HepG2 (cell line): ENCODE data around the gene FAM83C. TPM values are rescaled to one million over a fixed set of nuclear protein-coding genes. Genes with fewer than 3 reads are reported as not detected.

ENCODE experiments used
- ATAC-seq: fragments of 200-7000 bp; cut with Tn5 transposase; 3 replicates; pipeline ENCODE4 v1.9.1; 2020; ENCODE audit warnings: mild to moderate bottlenecking, moderate library complexity
- BruUV-seq: library from RNA; stranded (reverse); fragments of 400-500 nt; replicated peaks from 2 replicates; lab custom pipeline; 2021; lab: Mats Ljungman, UMichigan
- CTCF ChIA-PET: fragments of 300-600 bp; formaldehyde crosslinking; extraction: SDS; loops from one replicate; lab custom pipeline; 2021; ENCODE audit warnings: low total read pairs, inconsistent platforms, low intra/inter-chr PET ratio; lab: Yijun Ruan, JAX
- POLR2A ChIA-PET: fragments of 350-600 bp; sonication (Branson Sonifier 250); formaldehyde crosslinking; loops from one replicate; lab custom pipeline; 2020; ENCODE audit warnings: antibody characterized with exemption, inconsistent platforms; lab: Yijun Ruan, JAX
- DNase-seq: peaks from one replicate; pipeline ENCODE4 v3.0.0-alpha.2; 2015; ENCODE audit warnings: low spot score
- FAIRE-seq: peaks from 3 replicates; lab custom pipeline; 2011; peaks lifted over from hg19 to GRCh38; lab: Jason Lieb, UNC
- H2AFZ ChIP-seq: one replicate; pipeline ENCODE4 v1.6.1; 2011; ENCODE audit warnings: low read length, inconsistent platforms
- H3K27ac ChIP-seq: fragments of 300-600 bp; 3 replicates; pipeline ENCODE4 v1.8.0; 2011; ENCODE audit warnings: mixed run types, mild to moderate bottlenecking, mixed read lengths, low read length, inconsistent platforms; ENCODE audit not compliant: insufficient read depth; ENCODE audit errors: extremely low read length
- H3K27me3 ChIP-seq, 2 experiments: fragments of 200-600 bp in 1 of 2; 2 replicates in 1 of 2; 3 replicates in 1 of 2; pipeline versions ENCODE4 v1.6.0 to v1.8.0; 2011; ENCODE audit warnings: low read length in 2 of 2, mild to moderate bottlenecking in 2 of 2, moderate library complexity in 2 of 2, inconsistent platforms in 1 of 2; ENCODE audit not compliant: insufficient read depth in 2 of 2, control insufficient read depth in 1 of 2
- H3K36me3 ChIP-seq, 2 experiments: fragments of 200-600 bp in 1 of 2; replicated peaks in 1 of 2; 2 replicates in 1 of 2; 3 replicates in 1 of 2; pipeline versions ENCODE4 v1.5.1 to v1.8.0; 2011; ENCODE audit warnings: low read length in 2 of 2, inconsistent platforms in 1 of 2; ENCODE audit not compliant: insufficient read depth in 2 of 2, control insufficient read depth in 1 of 2
- H3K4me1 ChIP-seq: 2 replicates; pipeline ENCODE4 v1.5.1; 2012; ENCODE audit warnings: low read length, inconsistent platforms; ENCODE audit not compliant: insufficient read depth
- H3K4me2 ChIP-seq: 2 replicates; pipeline ENCODE4 v1.6.0; 2011; ENCODE audit warnings: low read depth, low read length, inconsistent platforms
- H3K4me3 ChIP-seq, 3 experiments: fragments of 200-600 bp in 1 of 3; sonication (generic), shearing (Covaris generic) in 1 of 3; replicated peaks in 1 of 3; 2 replicates each; pipeline ENCODE4 v1.5.1; 2011 to 2016; ENCODE audit warnings: low read length in 3 of 3, inconsistent platforms in 2 of 3, low read depth in 2 of 3, mild to moderate bottlenecking in 2 of 3, control low read depth in 1 of 3, mixed read lengths in 1 of 3; ENCODE audit not compliant: insufficient read depth in 1 of 3
- H3K79me2 ChIP-seq: one replicate; pipeline ENCODE4 v1.6.1; 2011; ENCODE audit warnings: low read length, inconsistent platforms; ENCODE audit not compliant: insufficient read depth
- H3K9ac ChIP-seq: 2 replicates; pipeline ENCODE4 v1.6.0; 2011; ENCODE audit warnings: mild to moderate bottlenecking, low read depth, low read length, inconsistent platforms; ENCODE audit not compliant: insufficient read depth
- H3K9me3 ChIP-seq: 2 replicates; pipeline ENCODE4 v1.5.1; 2012; ENCODE audit warnings: mild to moderate bottlenecking, low read length
- H4K20me1 ChIP-seq: 2 replicates; pipeline ENCODE4 v1.6.0; 2011; ENCODE audit warnings: inconsistent platforms, mild to moderate bottlenecking, low read length, moderate library complexity; ENCODE audit not compliant: insufficient read depth
- CBX2 ChIP-seq, 2 experiments: fragments of 200-600 bp in 1 of 2; sonication (generic); formaldehyde crosslinking in 1 of 2; IDR thresholded peaks; 2 replicates each; pipeline versions ENCODE4 v1.7.0 to v1.8.1; 2018 to 2022; ENCODE audit warnings: low read depth in 2 of 2, low read length in 1 of 2, mild to moderate bottlenecking in 1 of 2, missing genetic modification reagents in 1 of 2
- EZH2 ChIP-seq: conservative IDR thresholded peaks from 2 replicates; pipeline ENCODE4 v1.6.1; 2012; ENCODE audit warnings: mild to moderate bottlenecking, low read depth, low read length, moderate library complexity
- HNRNPK ChIP-seq: fragments of 200-400 bp; formaldehyde crosslinking; IDR thresholded peaks from 2 replicates; pipeline ENCODE4 v1.6.1; 2018; ENCODE audit warnings: low read length, low read depth, moderate library complexity, mild to moderate bottlenecking; ENCODE audit not compliant: poor library complexity, severe bottlenecking
- KDM1A ChIP-seq: IDR thresholded peaks from 2 replicates; pipeline ENCODE4 v1.6.1; 2016; ENCODE audit warnings: missing compliant biosample characterization
- MZF1 ChIP-seq: sonication (generic); formaldehyde crosslinking; IDR thresholded peaks from 2 replicates; pipeline ENCODE4 v1.8.1; 2023; ENCODE audit warnings: mild to moderate bottlenecking, missing genetic modification reagents, borderline replicate concordance
- ZEB1 ChIP-seq: IDR thresholded peaks from 2 replicates; pipeline ENCODE4 v1.6.1; 2012; ENCODE audit warnings: mild to moderate bottlenecking, low read depth, inconsistent platforms; ENCODE audit not compliant: insufficient replicate concordance
- ZFP41 ChIP-seq: sonication (generic); formaldehyde crosslinking; IDR thresholded peaks from 2 replicates; pipeline ENCODE4 v1.4.0; 2020; ENCODE audit warnings: mild to moderate bottlenecking, missing genetic modification reagents, borderline replicate concordance
- ZNF331 ChIP-seq: sonication (generic); formaldehyde crosslinking; IDR thresholded peaks from 2 replicates; pipeline ENCODE4 v1.4.0; 2020; ENCODE audit warnings: missing genetic modification reagents
- ZNF614 ChIP-seq: IDR thresholded peaks from 2 replicates; pipeline ENCODE4 v1.6.1; 2018; ENCODE audit warnings: missing biosample characterization, missing genetic modification reagents, inconsistent platforms, borderline replicate concordance
- ZNF670 ChIP-seq: sonication (generic); formaldehyde crosslinking; IDR thresholded peaks from 2 replicates; pipeline ENCODE4 v1.8.0; 2022; ENCODE audit warnings: mild to moderate bottlenecking, missing genetic modification reagents, borderline replicate concordance
- ZNF792 ChIP-seq: IDR thresholded peaks from 2 replicates; pipeline ENCODE4 v1.6.1; 2016
- in situ Hi-C: cut with HindIII; loops from 2 replicates; pipeline ENCODE4 v1.10.0; 2017; ENCODE audit warnings: low pct_unique_long_range_greater_than_20kb; ENCODE audit not compliant: extremely low pct_ligation_motif_present
- intact Hi-C: fragments of 100-400 bp; cut with micrococcal nuclease; formaldehyde crosslinking; loops from one replicate; pipeline ENCODE4 v1.10.0; 2022; ENCODE audit not compliant: unreplicated experiment
- polyA plus RNA-seq, 8 experiments: library from polyadenylated mRNA; depleted of rRNA in 3 of 8; stranded (reverse) in 7 of 8; unstranded in 1 of 8; fragments of >200 nt; fragmentation: Illumina TruSeq in 4 of 8; extraction: Trizol in 4 of 8; gene quantifications; 2 replicates each; pipeline versions ENCODE4 v1.2.1 to v1.2.3, GENCODE V29; 2011 to 2016; ENCODE audit warnings: low read depth in 4 of 8, missing spikeins in 1 of 8, mixed read lengths in 1 of 8; ENCODE audit not compliant: insufficient read depth in 1 of 8
- total RNA-seq, 5 experiments: library from RNA; depleted of rRNA; stranded (reverse); fragments of >200 nt; fragmentation: Illumina TruSeq; extraction: Trizol; gene quantifications; 2 replicates each; pipeline ENCODE4 v1.2.3, GENCODE V29; 2016; ENCODE audit warnings: low read depth in 1 of 5
- TF ChIP-seq, protein P1 (sequence below): IDR thresholded peaks from 2 replicates; pipeline ENCODE4 v1.6.1; 2016
- TF ChIP-seq, protein P2 (sequence below): sonication (generic); formaldehyde crosslinking; IDR thresholded peaks from 2 replicates; pipeline ENCODE4 v1.9.0; 2021; ENCODE audit warnings: mild to moderate bottlenecking, missing genetic modification reagents

The FAM83C gene
- total and polyA plus RNA-seq, 2 of the 13 experiments (the other 11 are each of a cell fraction or from before 2014, with no cell fraction given) = 0.04 TPM; not detected in 1

DNA sequence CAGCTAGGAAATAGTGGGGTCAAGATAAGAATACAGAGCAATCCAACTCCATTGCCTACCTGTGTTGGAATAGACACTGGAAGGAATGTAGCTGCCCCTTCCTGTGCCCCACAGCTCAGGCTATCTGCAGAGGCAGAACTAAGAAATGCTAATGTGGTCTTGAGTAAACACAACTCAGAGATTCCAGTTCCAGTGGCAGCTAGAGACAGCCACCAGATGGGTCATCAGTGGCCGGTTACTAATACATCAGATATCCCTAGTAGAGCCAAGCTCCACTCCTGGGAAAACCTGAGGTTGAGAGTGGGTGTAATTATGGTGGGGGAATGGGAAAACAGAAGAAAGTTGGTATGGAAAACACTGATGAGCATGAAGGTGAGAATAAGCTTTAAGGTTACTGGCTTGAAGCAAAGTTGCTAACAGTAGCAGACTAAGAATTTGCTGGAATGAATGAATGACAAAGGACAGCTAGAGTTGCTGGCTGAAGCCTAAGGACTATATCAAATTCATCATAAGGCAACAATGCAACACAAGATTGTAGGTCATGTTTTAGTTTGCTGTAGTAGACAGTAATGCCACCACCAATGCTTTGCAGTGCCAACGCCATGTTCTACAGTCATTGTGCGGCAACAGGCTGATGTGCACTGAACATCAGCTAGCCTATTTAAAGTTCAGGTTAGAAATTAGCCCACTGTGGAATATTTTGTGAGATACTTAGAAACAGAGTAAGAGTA is 28.3 kb upstream of the FAM83C start (continued):
- TF ChIP-seq ZNF331 (CRISPR knock-in tag) = 0 out of 2 replicates have a peak, but pooled peaks have one; percentile 33
- TF ChIP-seq KDM1A (CRISPR knock-in tag) = no peak
- TF ChIP-seq ZNF670 (CRISPR knock-in tag) = no peak

DNA sequence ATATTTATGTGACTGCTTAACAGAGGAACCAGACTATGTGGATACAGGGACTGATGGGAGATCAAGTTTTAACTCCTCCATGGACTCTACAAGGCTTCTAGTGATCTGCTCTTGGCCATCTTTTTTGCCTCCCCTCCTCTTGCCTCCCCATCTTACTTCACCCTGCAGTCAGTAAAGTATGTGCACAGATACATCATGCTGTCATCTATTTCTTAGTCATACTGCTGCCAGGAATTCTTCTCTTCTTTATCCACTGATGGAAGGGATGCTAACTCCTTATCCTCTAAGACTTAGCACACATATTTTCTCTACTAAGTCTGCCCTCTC is 27.6 kb upstream of the FAM83C start:
- H3K9ac ChIP-seq = no peak overlapping the region
- no peaks in the 10 kb centered on the region for H3K79me2 ChIP-seq
- H3K27me3 ChIP-seq = no peaks in the 10 kb centered on the region
- no peak overlapping the region for H2AFZ ChIP-seq
- peaks cover 25% of the 10 kb centered on the region for H3K4me1 ChIP-seq
- no TSS peak for BruUV-seq
- FAIRE-seq (no peak), DNase-seq (no peak), ATAC-seq (no peak)
- ChIA-PET CTCF (interaction anchor here (1.1 kb wide), 2 partner anchors 12 to 14 kb away, joined by 4 read pairs; no protein-coding TSS in a partner anchor), POLR2A (interaction anchor here (0.6 to 5.3 kb wide), 10 partner anchors 10 to 422 kb away, joined by 3 to 53 read pairs (median 6); partner anchors contain the start of genes CEP250, EIF6, ERGIC3 and RBM39)
- peak overlapping the region; percentile 1 for H3K27ac ChIP-seq
- no peaks in the 10 kb centered on the region for H3K9me3 ChIP-seq
- H4K20me1 ChIP-seq = no peaks in the 10 kb centered on the region
- H3K4me3 ChIP-seq = no peak overlapping the region
- peak overlapping the region; percentile 6; the same call in 1 of the 2 replicates for H3K4me2 ChIP-seq
- peaks cover 4 to 6% of the 10 kb centered on the region in 2 experiments; a peak in 3 of 5 replicates for H3K36me3 ChIP-seq
- intact Hi-C loops = no loop called here
- in situ Hi-C loops = no loop called here
- TF ChIP-seq HNRNPK = peak; percentile 11
- TF ChIP-seq ZNF792 (CRISPR knock-in tag) = no peak
- no peak for TF ChIP-seq ZNF614 (CRISPR knock-in tag)
- no peak for TF ChIP-seq ZFP41 (CRISPR knock-in tag)
- no peak for TF ChIP-seq MZF1 (CRISPR knock-in tag)
- no peak for TF ChIP-seq CBX2 (IDR thresholded peaks at IDR 0.05; ENCODE audit: low read depth, low read length)
- TF ChIP-seq CBX2 (CRISPR knock-in tag; IDR thresholded peaks at IDR 0.05; ENCODE audit: low read depth) = no peak
- TF ChIP-seq EZH2 = no peak
- TF ChIP-seq, protein P1, sequence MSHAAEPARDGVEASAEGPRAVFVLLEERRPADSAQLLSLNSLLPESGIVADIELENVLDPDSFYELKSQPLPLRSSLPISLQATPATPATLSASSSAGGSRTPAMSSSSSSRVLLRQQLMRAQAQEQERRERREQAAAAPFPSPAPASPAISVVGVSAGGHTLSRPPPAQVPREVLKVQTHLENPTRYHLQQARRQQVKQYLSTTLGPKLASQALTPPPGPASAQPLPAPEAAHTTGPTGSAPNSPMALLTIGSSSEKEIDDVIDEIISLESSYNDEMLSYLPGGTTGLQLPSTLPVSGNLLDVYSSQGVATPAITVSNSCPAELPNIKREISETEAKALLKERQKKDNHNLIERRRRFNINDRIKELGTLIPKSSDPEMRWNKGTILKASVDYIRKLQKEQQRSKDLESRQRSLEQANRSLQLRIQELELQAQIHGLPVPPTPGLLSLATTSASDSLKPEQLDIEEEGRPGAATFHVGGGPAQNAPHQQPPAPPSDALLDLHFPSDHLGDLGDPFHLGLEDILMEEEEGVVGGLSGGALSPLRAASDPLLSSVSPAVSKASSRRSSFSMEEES (CRISPR knock-in tag) = no peak
- peak; percentile 3 for TF ChIP-seq ZEB1
- TF ChIP-seq, protein P2, sequence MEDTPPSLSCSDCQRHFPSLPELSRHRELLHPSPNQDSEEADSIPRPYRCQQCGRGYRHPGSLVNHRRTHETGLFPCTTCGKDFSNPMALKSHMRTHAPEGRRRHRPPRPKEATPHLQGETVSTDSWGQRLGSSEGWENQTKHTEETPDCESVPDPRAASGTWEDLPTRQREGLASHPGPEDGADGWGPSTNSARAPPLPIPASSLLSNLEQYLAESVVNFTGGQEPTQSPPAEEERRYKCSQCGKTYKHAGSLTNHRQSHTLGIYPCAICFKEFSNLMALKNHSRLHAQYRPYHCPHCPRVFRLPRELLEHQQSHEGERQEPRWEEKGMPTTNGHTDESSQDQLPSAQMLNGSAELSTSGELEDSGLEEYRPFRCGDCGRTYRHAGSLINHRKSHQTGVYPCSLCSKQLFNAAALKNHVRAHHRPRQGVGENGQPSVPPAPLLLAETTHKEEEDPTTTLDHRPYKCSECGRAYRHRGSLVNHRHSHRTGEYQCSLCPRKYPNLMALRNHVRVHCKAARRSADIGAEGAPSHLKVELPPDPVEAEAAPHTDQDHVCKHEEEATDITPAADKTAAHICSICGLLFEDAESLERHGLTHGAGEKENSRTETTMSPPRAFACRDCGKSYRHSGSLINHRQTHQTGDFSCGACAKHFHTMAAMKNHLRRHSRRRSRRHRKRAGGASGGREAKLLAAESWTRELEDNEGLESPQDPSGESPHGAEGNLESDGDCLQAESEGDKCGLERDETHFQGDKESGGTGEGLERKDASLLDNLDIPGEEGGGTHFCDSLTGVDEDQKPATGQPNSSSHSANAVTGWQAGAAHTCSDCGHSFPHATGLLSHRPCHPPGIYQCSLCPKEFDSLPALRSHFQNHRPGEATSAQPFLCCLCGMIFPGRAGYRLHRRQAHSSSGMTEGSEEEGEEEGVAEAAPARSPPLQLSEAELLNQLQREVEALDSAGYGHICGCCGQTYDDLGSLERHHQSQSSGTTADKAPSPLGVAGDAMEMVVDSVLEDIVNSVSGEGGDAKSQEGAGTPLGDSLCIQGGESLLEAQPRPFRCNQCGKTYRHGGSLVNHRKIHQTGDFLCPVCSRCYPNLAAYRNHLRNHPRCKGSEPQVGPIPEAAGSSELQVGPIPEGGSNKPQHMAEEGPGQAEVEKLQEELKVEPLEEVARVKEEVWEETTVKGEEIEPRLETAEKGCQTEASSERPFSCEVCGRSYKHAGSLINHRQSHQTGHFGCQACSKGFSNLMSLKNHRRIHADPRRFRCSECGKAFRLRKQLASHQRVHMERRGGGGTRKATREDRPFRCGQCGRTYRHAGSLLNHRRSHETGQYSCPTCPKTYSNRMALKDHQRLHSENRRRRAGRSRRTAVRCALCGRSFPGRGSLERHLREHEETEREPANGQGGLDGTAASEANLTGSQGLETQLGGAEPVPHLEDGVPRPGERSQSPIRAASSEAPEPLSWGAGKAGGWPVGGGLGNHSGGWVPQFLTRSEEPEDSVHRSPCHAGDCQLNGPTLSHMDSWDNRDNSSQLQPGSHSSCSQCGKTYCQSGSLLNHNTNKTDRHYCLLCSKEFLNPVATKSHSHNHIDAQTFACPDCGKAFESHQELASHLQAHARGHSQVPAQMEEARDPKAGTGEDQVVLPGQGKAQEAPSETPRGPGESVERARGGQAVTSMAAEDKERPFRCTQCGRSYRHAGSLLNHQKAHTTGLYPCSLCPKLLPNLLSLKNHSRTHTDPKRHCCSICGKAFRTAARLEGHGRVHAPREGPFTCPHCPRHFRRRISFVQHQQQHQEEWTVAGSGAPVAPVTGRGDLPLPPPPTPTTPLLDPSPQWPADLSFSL (CRISPR knock-in tag) = no peak
